Measurements from ENCODE around the gene RRBP1. TPM values are rescaled to one million over a fixed set of nuclear protein-coding genes. Genes with fewer than 3 reads are reported as not detected.

Gene RRBP1
- total RNA-seq, 1 donor from 2014 or later: 46.7 TPM

DNA sequence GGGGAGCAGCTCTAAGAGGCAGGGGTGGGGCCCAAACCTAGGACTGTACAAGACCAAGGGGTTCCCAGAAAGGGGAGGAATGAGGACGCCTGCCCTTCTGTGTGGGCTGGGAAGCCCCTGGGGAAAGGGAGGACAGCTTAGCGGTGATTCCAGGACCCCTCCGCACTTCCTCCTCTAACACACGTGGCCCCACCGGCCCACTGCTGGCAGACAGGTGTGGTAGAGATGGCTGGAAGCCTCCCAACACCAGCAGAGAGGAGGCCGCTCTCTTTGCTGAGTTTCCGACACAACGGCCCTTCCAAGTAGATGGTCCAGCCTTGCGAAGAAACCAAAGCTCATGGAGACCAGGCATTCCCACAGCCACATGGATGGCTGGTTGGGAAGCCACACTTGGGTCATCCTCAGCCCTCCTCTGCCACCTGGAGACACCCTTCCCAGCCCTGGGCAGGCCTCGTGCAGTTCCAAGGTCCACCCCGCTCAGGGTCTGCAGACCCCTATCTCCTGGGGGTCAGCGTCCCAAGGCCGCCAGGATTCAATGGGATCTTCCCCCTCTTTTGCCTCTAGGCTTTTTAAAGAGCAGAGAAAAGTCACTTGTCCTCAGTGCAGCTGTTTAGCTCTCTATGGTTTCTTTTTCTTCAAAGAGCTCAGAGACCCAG is 43.9 kb downstream of the RRBP1 start:
- H3K4me1 Mint-ChIP-seq: peaks cover 22% of the 10 kb centered on the region
- H3K36me3 Mint-ChIP-seq (ENCODE audit: low read depth): no peaks in the 10 kb centered on the region
- H3K27ac Mint-ChIP-seq (ENCODE audit: unreplicated experiment): no peak overlapping the region
- TF ChIP-seq, protein P1, sequence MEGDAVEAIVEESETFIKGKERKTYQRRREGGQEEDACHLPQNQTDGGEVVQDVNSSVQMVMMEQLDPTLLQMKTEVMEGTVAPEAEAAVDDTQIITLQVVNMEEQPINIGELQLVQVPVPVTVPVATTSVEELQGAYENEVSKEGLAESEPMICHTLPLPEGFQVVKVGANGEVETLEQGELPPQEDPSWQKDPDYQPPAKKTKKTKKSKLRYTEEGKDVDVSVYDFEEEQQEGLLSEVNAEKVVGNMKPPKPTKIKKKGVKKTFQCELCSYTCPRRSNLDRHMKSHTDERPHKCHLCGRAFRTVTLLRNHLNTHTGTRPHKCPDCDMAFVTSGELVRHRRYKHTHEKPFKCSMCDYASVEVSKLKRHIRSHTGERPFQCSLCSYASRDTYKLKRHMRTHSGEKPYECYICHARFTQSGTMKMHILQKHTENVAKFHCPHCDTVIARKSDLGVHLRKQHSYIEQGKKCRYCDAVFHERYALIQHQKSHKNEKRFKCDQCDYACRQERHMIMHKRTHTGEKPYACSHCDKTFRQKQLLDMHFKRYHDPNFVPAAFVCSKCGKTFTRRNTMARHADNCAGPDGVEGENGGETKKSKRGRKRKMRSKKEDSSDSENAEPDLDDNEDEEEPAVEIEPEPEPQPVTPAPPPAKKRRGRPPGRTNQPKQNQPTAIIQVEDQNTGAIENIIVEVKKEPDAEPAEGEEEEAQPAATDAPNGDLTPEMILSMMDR (conservative IDR thresholded peaks at IDR 0.05): no peak
- no peaks in the 10 kb centered on the region for H3K27me3 Mint-ChIP-seq (ENCODE audit: low read depth)
- no peak for DNase-seq (ENCODE audit: low read depth, low spot score)
- H3K9me3 Mint-ChIP-seq: no peaks in the 10 kb centered on the region
- H3K4me3 Mint-ChIP-seq: no peak overlapping the region

DNA sequence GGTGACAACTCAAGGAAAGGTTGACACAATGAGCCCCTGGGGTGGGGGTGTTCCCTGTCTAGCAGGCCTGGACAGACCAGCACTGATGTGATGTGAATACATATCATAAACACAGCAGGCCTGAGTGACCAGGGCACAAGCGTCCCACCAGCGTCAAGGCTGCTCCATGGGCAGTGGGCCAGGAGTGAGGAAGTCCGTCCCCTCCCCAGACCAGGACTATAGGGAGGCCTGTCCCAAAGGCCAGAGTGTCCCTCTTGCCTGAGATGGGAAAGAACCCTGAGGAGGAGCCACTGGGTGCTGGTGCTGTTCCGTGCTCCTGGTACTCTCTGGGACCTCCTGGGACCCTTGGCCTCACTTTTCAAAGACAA is 44.6 kb downstream of the RRBP1 start:
- no peak for DNase-seq (ENCODE audit: low read depth, low spot score)
- H3K27ac Mint-ChIP-seq (ENCODE audit: unreplicated experiment): peak overlapping the region; percentile 50
- H3K4me1 Mint-ChIP-seq: peaks cover 22% of the 10 kb centered on the region
- no peaks in the 10 kb centered on the region for H3K27me3 Mint-ChIP-seq (ENCODE audit: low read depth)
- H3K9me3 Mint-ChIP-seq: no peaks in the 10 kb centered on the region
- H3K36me3 Mint-ChIP-seq (ENCODE audit: low read depth): no peaks in the 10 kb centered on the region
- no peak overlapping the region for H3K4me3 Mint-ChIP-seq
- TF ChIP-seq, protein P1 (conservative IDR thresholded peaks at IDR 0.05): no peak

DNA sequence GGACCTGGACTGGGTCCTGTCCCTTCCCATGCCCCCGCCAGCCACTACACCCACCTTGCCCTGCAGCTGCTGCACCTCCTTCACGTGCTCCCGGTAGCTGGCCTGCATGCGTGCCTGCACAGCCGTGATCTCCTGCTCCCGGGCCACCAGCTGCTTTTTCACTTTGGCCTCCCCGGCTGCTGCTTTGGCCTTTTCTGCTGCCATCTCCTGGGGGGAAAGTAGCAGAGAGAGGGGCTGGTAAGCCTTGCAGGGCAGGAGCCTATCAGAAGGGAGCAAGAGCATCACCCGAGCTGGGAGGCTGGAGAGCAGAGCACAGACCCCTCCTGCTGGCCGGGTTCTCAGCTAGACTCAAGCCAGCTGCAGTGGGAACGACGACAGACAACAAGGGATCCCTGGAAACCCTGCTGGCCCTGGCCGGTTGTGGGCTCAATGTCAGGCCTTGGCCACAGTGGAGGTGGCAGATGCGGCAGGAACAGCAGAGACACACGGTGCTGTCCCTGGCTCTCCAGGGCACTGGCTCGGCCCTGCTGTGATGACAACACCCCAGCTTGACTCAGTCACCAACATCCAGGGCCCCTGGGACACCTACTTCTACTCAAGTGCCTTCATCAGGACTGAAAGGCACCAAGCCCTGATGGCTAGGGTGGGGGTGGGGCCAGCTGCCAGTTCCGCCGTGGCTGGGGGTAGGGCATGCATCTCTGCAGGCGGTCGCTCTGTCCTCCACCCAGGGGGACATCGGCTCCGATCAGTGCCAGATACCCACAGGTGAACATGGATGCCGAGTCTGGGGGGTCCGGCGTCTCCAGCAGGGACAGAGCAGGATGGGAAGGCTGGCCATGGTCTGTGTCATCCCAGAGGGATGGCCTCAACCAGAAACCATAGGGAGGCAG is 45.3 kb downstream of the RRBP1 start:
- H3K27me3 Mint-ChIP-seq (ENCODE audit: low read depth): no peaks in the 10 kb centered on the region
- peak; percentile 62 for DNase-seq (ENCODE audit: low read depth, low spot score)
- no peaks in the 10 kb centered on the region for H3K36me3 Mint-ChIP-seq (ENCODE audit: low read depth)
- H3K9me3 Mint-ChIP-seq: no peaks in the 10 kb centered on the region
- TF ChIP-seq, protein P1 (conservative IDR thresholded peaks at IDR 0.05): no peak
- H3K4me1 Mint-ChIP-seq: peaks cover 22% of the 10 kb centered on the region
- peak overlapping the region; percentile 79 for H3K4me3 Mint-ChIP-seq
- peak overlapping the region; percentile 90 for H3K27ac Mint-ChIP-seq (ENCODE audit: unreplicated experiment)

DNA sequence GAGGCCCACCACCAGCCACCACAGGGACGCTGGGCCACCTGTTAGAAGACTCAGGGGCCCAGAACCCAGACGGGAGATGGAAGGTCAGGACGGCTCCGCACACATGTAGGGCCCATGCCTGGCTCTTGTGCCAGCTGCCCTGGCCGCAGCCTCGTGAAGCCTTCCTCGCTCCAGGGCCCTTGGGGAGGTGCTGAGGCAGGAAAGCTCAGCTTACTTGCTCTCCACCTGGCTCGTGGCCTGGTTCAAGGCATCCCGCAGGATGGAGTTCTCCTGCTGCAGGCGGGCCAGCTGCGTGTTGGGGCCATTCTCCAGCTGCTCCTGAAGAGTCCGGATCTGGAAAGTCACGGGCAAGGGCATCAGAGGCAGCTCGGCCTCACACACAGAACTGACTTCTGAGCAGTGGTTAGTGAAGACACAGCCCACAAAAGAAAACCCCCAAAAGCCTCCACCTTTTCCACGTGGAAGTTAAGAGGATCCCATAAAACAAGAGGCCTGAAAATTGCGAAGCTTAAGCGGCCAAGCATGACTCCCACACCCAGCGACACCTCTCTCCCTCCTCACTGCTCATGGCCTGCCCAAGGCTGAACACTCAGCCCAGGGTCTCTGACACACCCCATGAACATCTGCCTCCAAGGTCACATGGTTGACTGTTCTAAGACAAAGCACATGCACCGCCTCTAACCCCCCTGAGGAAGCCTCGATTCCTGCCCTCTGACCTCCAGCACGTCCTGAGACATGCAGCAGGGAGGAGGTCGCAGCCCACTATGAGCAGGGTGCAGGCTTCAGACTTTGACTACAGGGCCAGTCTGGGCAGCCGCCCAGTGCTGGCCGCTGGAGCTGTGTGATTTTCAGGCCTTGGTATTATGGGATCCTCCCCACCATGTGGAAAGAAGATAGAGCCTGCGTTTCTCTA is 46.5 kb downstream of the RRBP1 start:
- Mint-ChIP-seq H3K27ac (ENCODE audit: unreplicated experiment) (peak overlapping the region; percentile 94), H3K4me3 (peak overlapping the region; percentile 79), H3K27me3 (ENCODE audit: low read depth) (no peaks in the 10 kb centered on the region), H3K4me1 (peaks cover 22% of the 10 kb centered on the region), H3K36me3 (ENCODE audit: low read depth) (no peaks in the 10 kb centered on the region), H3K9me3 (no peaks in the 10 kb centered on the region)
- TF ChIP-seq, protein P1 (conservative IDR thresholded peaks at IDR 0.05): no peak
- peak; percentile 30 for DNase-seq (ENCODE audit: low read depth, low spot score)

DNA sequence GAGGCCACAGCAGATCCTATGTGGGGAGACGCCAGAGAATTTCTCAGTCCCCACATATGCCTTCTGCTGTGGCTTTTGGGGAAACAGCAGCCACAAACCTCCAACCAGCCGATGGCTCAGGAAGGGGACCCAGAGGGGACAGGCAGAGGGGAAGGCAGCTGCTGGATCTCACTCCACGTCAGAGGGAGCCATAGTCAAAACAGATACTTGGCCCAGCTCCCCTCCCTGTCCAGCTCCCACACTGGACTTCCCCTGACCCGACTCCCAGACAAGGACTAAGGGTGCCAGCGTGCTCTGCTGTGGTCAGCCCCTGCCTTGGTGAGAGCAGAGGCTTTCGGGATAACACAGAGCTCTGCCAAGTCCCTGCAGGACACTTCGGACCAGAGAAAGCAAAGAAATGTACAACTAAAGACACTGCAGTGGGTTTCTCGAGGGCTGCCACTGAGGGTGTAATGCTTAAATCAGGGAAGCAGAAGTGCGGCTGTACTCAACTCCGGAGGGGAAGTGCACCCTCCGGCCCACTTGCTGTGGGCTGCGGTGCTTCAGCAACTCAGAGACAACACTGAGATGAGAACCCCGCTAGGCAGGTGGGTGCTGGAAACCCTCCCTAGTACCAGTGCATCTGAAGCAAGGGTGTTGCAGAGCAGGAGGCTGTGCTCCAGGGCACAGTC is 47.2 kb downstream of the RRBP1 start:
- no peaks in the 10 kb centered on the region for H3K27me3 Mint-ChIP-seq (ENCODE audit: low read depth)
- TF ChIP-seq, protein P1 (conservative IDR thresholded peaks at IDR 0.05): no peak
- no peak overlapping the region for H3K4me3 Mint-ChIP-seq
- H3K36me3 Mint-ChIP-seq (ENCODE audit: low read depth): no peaks in the 10 kb centered on the region
- no peak for DNase-seq (ENCODE audit: low read depth, low spot score)
- no peaks in the 10 kb centered on the region for H3K9me3 Mint-ChIP-seq
- H3K27ac Mint-ChIP-seq (ENCODE audit: unreplicated experiment): no peak overlapping the region
- H3K4me1 Mint-ChIP-seq: peaks cover 19% of the 10 kb centered on the region

All from neural crest cell (in vitro differentiated cells).